HEK293 (cell line): ENCODE data around the gene MYLK.

Experiments
- CTCF ChIP-seq: fragments of 450-650 bp; formaldehyde crosslinking; IDR thresholded peaks from 2 replicates; pipeline ENCODE4 v1.5.1; 2016; ENCODE audit warnings: missing biosample characterization, missing genetic modification characterization
- SALL2 ChIP-seq: fragments of 450-650 bp; formaldehyde crosslinking; IDR thresholded peaks from 2 replicates; pipeline ENCODE4 v1.5.0; 2017; ENCODE audit warnings: missing biosample characterization, mild to moderate bottlenecking, missing genetic modification characterization, borderline replicate concordance
- ZNF600 ChIP-seq: fragments of 450-650 bp; formaldehyde crosslinking; IDR thresholded peaks from 2 replicates; pipeline ENCODE4 v1.5.1; 2016; ENCODE audit warnings: missing biosample characterization, missing genetic modification characterization
- ZNF692 ChIP-seq: fragments of 450-650 bp; formaldehyde crosslinking; IDR thresholded peaks from 2 replicates; pipeline ENCODE4 v1.5.1; 2016; ENCODE audit warnings: missing biosample characterization, missing genetic modification characterization

- no peak for TF ChIP-seq ZNF600 (tag by site-specific recombination)
- TF ChIP-seq CTCF (tag by site-specific recombination) = no peak
- TF ChIP-seq ZNF692 (tag by site-specific recombination) = no peak
- no peak for TF ChIP-seq SALL2 (tag by site-specific recombination)
Observed at GRCh38 chr3:123813876-123814275, 70.3 kb downstream of the MYLK start.
